GM23338 (cell line): Measurements from ENCODE around the gene NAA20.

ENCODE experiments used
- CREB1 ChIP-seq: fragments of 250-450 bp; sonication (Bioruptor Pico); IDR thresholded peaks from 2 replicates; pipeline ENCODE4 v1.5.0; 2020; ENCODE audit warnings: low read depth, mild to moderate bottlenecking, moderate library complexity
- ETS1 ChIP-seq: IDR thresholded peaks from 2 replicates; pipeline ENCODE4 v1.6.1; 2016; ENCODE audit warnings: antibody characterized with exemption
- EZH2 ChIP-seq: fragments of 200-600 bp; sonication (generic); IDR thresholded peaks from one replicate; pipeline ENCODE4 v1.8.0; 2017; ENCODE audit warnings: antibody characterized with exemption, mild to moderate bottlenecking, low read depth; ENCODE audit not compliant: unreplicated experiment
- EZH2phosphoT487 ChIP-seq: fragments of 200-600 bp; sonication (generic); IDR thresholded peaks from one replicate; pipeline ENCODE4 v1.8.1; 2018; ENCODE audit warnings: antibody characterized with exemption; ENCODE audit not compliant: unreplicated experiment
- JUNB ChIP-seq: IDR thresholded peaks from one replicate; pipeline ENCODE4 v1.6.1; 2016; ENCODE audit warnings: antibody characterized with exemption; ENCODE audit not compliant: unreplicated experiment
- NANOG ChIP-seq: IDR thresholded peaks from 2 replicates; pipeline ENCODE4 v1.6.1; 2016; ENCODE audit warnings: antibody characterized with exemption, borderline replicate concordance
- POLR2AphosphoS5 ChIP-seq: IDR thresholded peaks from 2 replicates; pipeline ENCODE4 v1.6.1; 2016; ENCODE audit warnings: antibody characterized with exemption, low read depth
- REST ChIP-seq: IDR thresholded peaks from one replicate; pipeline ENCODE4 v1.6.1; 2018; ENCODE audit warnings: antibody characterized with exemption; ENCODE audit not compliant: unreplicated experiment
- ZNF114 ChIP-seq: fragments of 250-450 bp; sonication (Bioruptor Pico); IDR thresholded peaks from 2 replicates; pipeline ENCODE4 v1.5.0; 2020; ENCODE audit warnings: mild to moderate bottlenecking, moderate library complexity
- ZNF462 ChIP-seq: fragments of 250-450 bp; sonication (Bioruptor Pico); IDR thresholded peaks from 2 replicates; pipeline ENCODE4 v1.5.0; 2020; ENCODE audit warnings: mild to moderate bottlenecking, moderate library complexity
- TF ChIP-seq, protein P1 (sequence below), 2 experiments: fragments of 200-600 bp in 1 of 2; sonication (generic) in 1 of 2; conservative IDR thresholded peaks; 2 replicates each; pipeline versions ENCODE4 v1.5.1 to v1.6.1; 2016 to 2017; ENCODE audit warnings: antibody characterized with exemption in 2 of 2, low read depth in 2 of 2, mild to moderate bottlenecking in 2 of 2, moderate library complexity in 1 of 2

GRCh38 chr20:19981031-19981451, 36.1 kb upstream of the NAA20 start:
- TF ChIP-seq, protein P1, sequence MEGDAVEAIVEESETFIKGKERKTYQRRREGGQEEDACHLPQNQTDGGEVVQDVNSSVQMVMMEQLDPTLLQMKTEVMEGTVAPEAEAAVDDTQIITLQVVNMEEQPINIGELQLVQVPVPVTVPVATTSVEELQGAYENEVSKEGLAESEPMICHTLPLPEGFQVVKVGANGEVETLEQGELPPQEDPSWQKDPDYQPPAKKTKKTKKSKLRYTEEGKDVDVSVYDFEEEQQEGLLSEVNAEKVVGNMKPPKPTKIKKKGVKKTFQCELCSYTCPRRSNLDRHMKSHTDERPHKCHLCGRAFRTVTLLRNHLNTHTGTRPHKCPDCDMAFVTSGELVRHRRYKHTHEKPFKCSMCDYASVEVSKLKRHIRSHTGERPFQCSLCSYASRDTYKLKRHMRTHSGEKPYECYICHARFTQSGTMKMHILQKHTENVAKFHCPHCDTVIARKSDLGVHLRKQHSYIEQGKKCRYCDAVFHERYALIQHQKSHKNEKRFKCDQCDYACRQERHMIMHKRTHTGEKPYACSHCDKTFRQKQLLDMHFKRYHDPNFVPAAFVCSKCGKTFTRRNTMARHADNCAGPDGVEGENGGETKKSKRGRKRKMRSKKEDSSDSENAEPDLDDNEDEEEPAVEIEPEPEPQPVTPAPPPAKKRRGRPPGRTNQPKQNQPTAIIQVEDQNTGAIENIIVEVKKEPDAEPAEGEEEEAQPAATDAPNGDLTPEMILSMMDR (conservative IDR thresholded peaks at IDR 0.05; ENCODE audit: low read depth in 2 of 2), result no peak
- TF ChIP-seq ZNF462 (CRISPR knock-in tag), result no peak
- TF ChIP-seq EZH2, result no peak
- TF ChIP-seq REST, result no peak
- no peak for TF ChIP-seq POLR2AphosphoS5
- TF ChIP-seq EZH2phosphoT487, result no peak
- no peak for TF ChIP-seq ZNF114 (CRISPR knock-in tag)
- no peak for TF ChIP-seq CREB1 (CRISPR knock-in tag)
- no peak for TF ChIP-seq ETS1
- no peak for TF ChIP-seq JUNB
- no peak for TF ChIP-seq NANOG
